Psoas muscle (tissue), 8 donors: ENCODE data around the gene OTX1. TPM values are rescaled to one million over a fixed set of nuclear protein-coding genes. Genes with fewer than 3 reads are reported as not detected.

Experiments
- ATAC-seq, 4 donors: fragments of 200-7000 bp; cut with Tn5 transposase; one replicate each; pipeline ENCODE4 v1.9.1; 2020; ENCODE audit warnings: moderate library complexity in 3 of 4, mild to moderate bottlenecking in 2 of 4
- DNase-seq, 2 donors: peaks; one replicate each; pipeline ENCODE4 v3.0.0-alpha.2; 2020
- H3K27ac ChIP-seq: fragments of 200-600 bp; one replicate; pipeline ENCODE4 v1.8.0; 2022
- H3K27me3 ChIP-seq, 3 donors: fragments of 200-600 bp in 1 of 3; one replicate each; pipeline versions ENCODE4 v1.6.1 to v1.8.0; 2013 to 2022; ENCODE audit warnings: low read length in 2 of 3, mild to moderate bottlenecking in 2 of 3, moderate library complexity in 1 of 3; ENCODE audit not compliant: insufficient read depth in 3 of 3
- H3K36me3 ChIP-seq, 2 donors: fragments of 200-600 bp in 1 of 2; one replicate each; pipeline versions ENCODE4 v1.6.1 to v1.8.0; 2013 to 2022; ENCODE audit warnings: low read depth in 1 of 2, mild to moderate bottlenecking in 1 of 2, moderate library complexity in 1 of 2; ENCODE audit not compliant: insufficient read depth in 1 of 2
- H3K4me1 ChIP-seq: fragments of 200-600 bp; one replicate; pipeline ENCODE4 v1.8.0; 2022
- H3K4me3 ChIP-seq: fragments of 200-600 bp; one replicate; pipeline ENCODE4 v1.8.0; 2022; ENCODE audit warnings: mild to moderate bottlenecking
- H3K9me3 ChIP-seq: fragments of 200-600 bp; one replicate; pipeline ENCODE4 v1.8.0; 2022
- CTCF ChIP-seq: fragments of 200-600 bp; IDR thresholded peaks from one replicate; pipeline ENCODE4 v1.8.0; 2022; ENCODE audit warnings: antibody characterized with exemption
- WGBS, 3 donors: extraction: QIAGEN DNeasy Blood & Tissue Kit; methylation state at CpG; one replicate each; pipeline versions ENCODE4 v1.1.6 to v1.1.7; 2013; 5-methylcytosine and 5-hydroxymethylcytosine counted together
- intact Hi-C, 2 donors: fragments of 100-400 bp; cut with DNase I; formaldehyde crosslinking; loops; one replicate each; pipeline versions ENCODE4 v1.11.0 to v1.14.2; 2022
- polyA plus RNA-seq, 3 donors: library from polyadenylated mRNA; stranded (reverse); fragments of 200-250 nt; gene quantifications; one replicate each; pipeline ENCODE4 v1.2.3, GENCODE V29; 2013
- total RNA-seq, 4 donors: library from RNA; stranded (reverse); fragmentation: NEBNext Ultra II Directional in 2 of 4; extraction: Animal tissue kit (Norgen Biotek cat#: 25700) in 2 of 4; gene quantifications; one replicate each; pipeline versions ENCODE4 v1.2.1 to v1.2.4, GENCODE V29; 2021 to 2023
- donor health status: healthy with polysubstance abuse.
- donor health status: DM: no; HTN: no; CAD: no; lungs with moderate emphysema.
- donor health status: Bipolar disorder and iron deficiency.
- donor health status: healthy.
- donor health status: DM: yes; HTN: yes; CAD: no.
- donor health status: DM: no; HTN: no; CAD: no.
- donor health status: DM: no; HTN: no; CAD: no.
- donor health status: DM: yes; HTN: yes; CAD: no.

OTX1 gene
- total and polyA plus RNA-seq, 7 donors = not detected

DNA sequence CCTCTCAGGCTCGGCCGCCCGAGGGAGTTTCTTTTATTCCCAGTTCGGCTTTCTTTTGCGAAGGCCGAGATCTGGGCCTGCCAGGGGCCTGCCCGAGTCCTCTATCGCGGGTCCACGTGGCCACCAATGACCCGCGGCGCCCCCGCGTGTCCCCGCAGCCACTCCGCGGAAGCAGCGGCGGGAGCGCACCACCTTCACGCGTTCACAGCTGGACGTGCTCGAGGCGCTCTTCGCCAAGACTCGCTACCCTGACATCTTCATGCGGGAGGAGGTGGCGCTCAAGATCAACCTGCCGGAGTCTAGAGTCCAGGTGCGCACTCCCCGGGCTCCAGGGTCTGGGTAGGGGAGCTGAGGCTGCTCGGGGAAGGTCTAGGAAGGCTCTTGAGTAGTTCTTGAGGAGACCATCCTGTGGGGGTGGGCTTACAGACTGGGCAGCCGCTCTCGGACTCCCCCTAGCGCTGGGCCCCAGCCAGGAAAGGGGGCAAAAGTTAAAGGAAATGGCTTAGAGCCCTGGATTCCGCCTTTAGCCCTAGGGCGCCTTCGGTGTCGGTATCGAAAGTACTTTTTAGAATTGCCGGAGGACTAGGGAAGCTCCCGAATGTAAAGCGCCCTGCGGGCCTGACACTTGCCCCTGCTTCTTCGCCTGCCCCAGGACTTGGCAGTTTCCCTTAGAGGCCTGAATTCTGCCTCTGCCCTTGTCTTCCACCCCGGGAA, 3.4 kb downstream of the OTX1 start:
- H3K27me3 ChIP-seq = peaks cover 0 to 99% (median 77%) of the 10 kb centered on the region in 3 donors
- no peaks in the 10 kb centered on the region for H3K36me3 ChIP-seq
- intact Hi-C loops = no loop called here
- peak in 1 of 2 donors; percentile 8 for DNase-seq
- H3K27ac ChIP-seq = no peak overlapping the region
- ATAC-seq = no peak
- no peaks in the 10 kb centered on the region for H3K9me3 ChIP-seq
- H3K4me1 ChIP-seq = peaks cover 27% of the 10 kb centered on the region
- WGBS, 3 donors = 10 to 12% (median 10%) methylated on average over 45 to 48 of the region's 48 CpGs
- TF ChIP-seq CTCF = no peak
- peak overlapping the region; percentile 34 for H3K4me3 ChIP-seq

GRCh38 chr2:63054841-63055225, 4.2 kb downstream of the OTX1 start:
- H3K27ac ChIP-seq = no peak overlapping the region
- intact Hi-C loops = no loop called here
- no peak for ATAC-seq
- no peak for TF ChIP-seq CTCF
- DNase-seq = no peak
- peaks cover 0 to 99% (median 81%) of the 10 kb centered on the region in 3 donors for H3K27me3 ChIP-seq
- H3K36me3 ChIP-seq = no peaks in the 10 kb centered on the region
- WGBS, 3 donors = 37 to 45% (median 44%) methylated on average over 7 of the region's 7 CpGs
- peaks cover 28% of the 10 kb centered on the region for H3K4me1 ChIP-seq
- no peaks in the 10 kb centered on the region for H3K9me3 ChIP-seq
- no peak overlapping the region for H3K4me3 ChIP-seq

DNA sequence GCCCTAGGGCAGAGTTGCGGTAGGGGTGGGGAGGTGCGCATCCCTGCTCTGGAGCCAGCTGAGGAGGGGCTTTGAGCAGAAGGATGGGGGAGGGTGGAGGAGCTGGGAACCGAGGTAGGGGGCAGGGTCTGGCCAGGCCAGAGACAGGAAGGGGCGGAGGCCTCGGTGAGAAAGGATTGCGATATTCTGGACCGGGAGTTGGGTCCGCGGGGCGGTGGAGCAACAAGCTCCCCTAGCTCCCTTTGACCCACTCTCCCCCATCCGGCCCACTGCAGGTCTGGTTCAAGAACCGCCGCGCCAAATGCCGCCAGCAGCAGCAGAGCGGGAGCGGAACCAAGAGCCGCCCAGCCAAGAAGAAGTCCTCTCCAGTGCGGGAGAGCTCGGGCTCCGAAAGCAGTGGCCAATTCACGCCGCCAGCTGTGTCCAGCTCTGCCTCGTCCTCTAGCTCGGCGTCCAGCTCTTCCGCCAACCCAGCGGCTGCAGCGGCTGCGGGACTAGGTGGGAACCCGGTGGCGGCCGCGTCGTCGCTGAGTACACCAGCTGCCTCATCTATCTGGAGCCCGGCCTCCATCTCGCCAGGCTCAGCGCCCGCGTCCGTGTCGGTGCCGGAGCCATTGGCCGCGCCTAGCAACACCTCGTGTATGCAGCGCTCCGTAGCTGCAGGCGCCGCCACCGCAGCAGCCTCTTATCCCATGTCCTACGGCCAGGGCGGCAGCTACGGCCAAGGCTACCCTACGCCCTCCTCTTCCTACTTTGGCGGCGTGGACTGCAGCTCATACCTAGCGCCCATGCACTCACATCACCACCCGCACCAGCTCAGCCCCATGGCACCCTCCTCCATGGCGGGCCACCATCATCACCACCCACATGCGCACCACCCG, 4.8 kb downstream of the OTX1 start:
- intact Hi-C loops = no loop called here
- H3K9me3 ChIP-seq = no peaks in the 10 kb centered on the region
- TF ChIP-seq CTCF = no peak
- no peak overlapping the region for H3K27ac ChIP-seq
- WGBS, 3 donors = 4 to 7% (median 6%) methylated on average over 55 to 63 of the region's 63 CpGs
- H3K4me1 ChIP-seq = peaks cover 26% of the 10 kb centered on the region
- H3K4me3 ChIP-seq = peak overlapping the region; percentile 49
- H3K36me3 ChIP-seq = no peaks in the 10 kb centered on the region
- peaks cover 2 to 99% (median 76%) of the 10 kb centered on the region in 3 donors for H3K27me3 ChIP-seq
- peak in 1 of 2 donors; percentile 13 for DNase-seq
- ATAC-seq = peak in 1 of 4 donors; percentile 14

DNA sequence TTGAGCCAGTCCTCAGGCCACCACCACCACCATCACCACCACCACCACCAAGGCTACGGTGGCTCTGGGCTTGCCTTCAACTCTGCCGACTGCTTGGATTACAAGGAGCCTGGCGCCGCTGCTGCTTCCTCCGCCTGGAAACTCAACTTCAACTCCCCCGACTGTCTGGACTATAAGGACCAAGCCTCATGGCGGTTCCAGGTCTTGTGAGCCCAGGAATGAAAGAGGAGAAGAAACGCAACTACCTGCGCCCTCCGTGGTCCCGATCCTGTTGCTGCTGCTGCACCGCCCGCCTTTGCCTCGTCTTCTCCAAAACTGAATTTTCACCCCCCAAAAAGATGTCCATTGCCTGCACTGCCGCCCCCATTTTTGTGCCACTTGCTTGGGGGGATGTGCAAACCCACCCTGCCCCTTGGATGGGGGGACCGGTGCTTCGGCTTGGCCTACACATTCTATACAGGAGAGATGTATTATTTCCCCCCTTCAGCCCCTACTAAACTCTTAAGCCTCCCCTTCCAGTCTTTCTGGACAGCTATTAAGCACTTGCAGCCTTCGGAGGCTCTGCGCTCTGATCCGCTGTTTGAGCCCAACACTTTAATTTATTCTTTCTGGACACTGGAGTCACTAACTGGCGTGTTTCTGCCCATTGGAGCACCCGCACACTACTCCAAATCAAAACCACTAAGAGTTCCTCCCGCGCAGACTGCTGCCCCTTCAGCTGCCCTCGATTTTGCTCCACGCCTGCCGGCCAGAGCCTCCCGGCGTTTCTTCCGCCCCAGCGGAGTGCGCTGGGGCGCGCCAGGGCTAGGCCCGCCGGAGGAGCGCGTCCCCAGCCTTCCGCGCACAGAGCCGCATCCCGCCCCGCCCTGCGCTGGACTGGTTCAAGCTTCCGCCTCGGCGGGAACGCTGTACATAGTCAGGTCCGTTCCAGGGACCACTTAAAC, 5.7 kb downstream of the OTX1 start:
- Histone ChIP-seq H3K27me3 (peaks cover 2 to 99% (median 73%) of the 10 kb centered on the region in 3 donors), H3K4me1 (peaks cover 26% of the 10 kb centered on the region), H3K9me3 (no peaks in the 10 kb centered on the region), H3K27ac (no peak overlapping the region), H3K4me3 (peak overlapping the region; percentile 49), H3K36me3 (no peaks in the 10 kb centered on the region)
- no peak for TF ChIP-seq CTCF
- DNase-seq (peak in 1 of 2 donors; percentile 28), ATAC-seq (peak in 2 of 4 donors; percentile 48 to 51)
- WGBS, 3 donors = 12 to 17% (median 13%) methylated on average over 49 of the region's 49 CpGs
- intact Hi-C loops = no loop called here
